Bronchial epithelial cell (primary cell): ENCODE results near the gene CCDC141. TPM values are rescaled to one million over a fixed set of nuclear protein-coding genes. Genes with fewer than 3 reads are reported as not detected.

Experiments
- DNase-seq: peaks from one replicate; pipeline ENCODE4 v3.0.0-alpha.2; 2010; ENCODE audit warnings: low read depth
- FAIRE-seq: peaks from 2 replicates; lab custom pipeline; 2011; peaks lifted over from hg19 to GRCh38; lab: Jason Lieb, UNC
- H3K27me3 ChIP-seq: 2 replicates; pipeline ENCODE4 v1.5.1; 2011; ENCODE audit warnings: low read length; ENCODE audit not compliant: control insufficient read depth, insufficient read depth
- H3K36me3 ChIP-seq: 2 replicates; pipeline ENCODE4 v1.5.1; 2011; ENCODE audit warnings: low read length; ENCODE audit not compliant: control insufficient read depth, insufficient read depth
- H3K4me3 ChIP-seq: 2 replicates; pipeline ENCODE4 v1.5.1; 2011; ENCODE audit warnings: mild to moderate bottlenecking, low read depth, low read length, control low read depth
- CTCF ChIP-seq: IDR thresholded peaks from 2 replicates; pipeline ENCODE4 v1.5.1; 2011; ENCODE audit warnings: mild to moderate bottlenecking, moderate library complexity, low read length, control low read depth, inconsistent platforms; ENCODE audit not compliant: insufficient read depth, severe bottlenecking
- total RNA-seq: library from RNA; depleted of rRNA; stranded (reverse); fragments of >200 nt; gene quantifications from 2 replicates; pipeline ENCODE4 v1.2.1, GENCODE V29; 2014

CCDC141 gene
- total RNA-seq, 1 donor from 2014 or later, result not detected

GRCh38 chr2:178951266-178952006 is 98.5 kb downstream of the CCDC141 start:
- no peak for TF ChIP-seq CTCF
- FAIRE-seq, result no peak
- Histone ChIP-seq H3K36me3 (no peaks in the 10 kb centered on the region), H3K27me3 (no peaks in the 10 kb centered on the region), H3K4me3 (no peak overlapping the region)
- no peak for DNase-seq

- no peaks in the 10 kb centered on the region for H3K36me3 ChIP-seq
- no peak overlapping the region for H3K4me3 ChIP-seq
- TF ChIP-seq CTCF, result no peak
- FAIRE-seq (no peak), DNase-seq (no peak)
- no peaks in the 10 kb centered on the region for H3K27me3 ChIP-seq
Measured at GRCh38 chr2:178949584-178949983, 100.4 kb downstream of the CCDC141 start.

GRCh38 chr2:178949151-178949550 is 100.8 kb downstream of the CCDC141 start:
- no peak for DNase-seq
- TF ChIP-seq CTCF, result no peak
- FAIRE-seq, result no peak
- no peaks in the 10 kb centered on the region for H3K36me3 ChIP-seq
- no peaks in the 10 kb centered on the region for H3K27me3 ChIP-seq
- no peak overlapping the region for H3K4me3 ChIP-seq

- Histone ChIP-seq H3K4me3 (no peak overlapping the region), H3K36me3 (no peaks in the 10 kb centered on the region), H3K27me3 (no peaks in the 10 kb centered on the region)
- DNase-seq (no peak), FAIRE-seq (no peak)
- no peak for TF ChIP-seq CTCF
Measured at GRCh38 chr2:178947006-178947405, 102.9 kb downstream of the CCDC141 start.

GRCh38 chr2:178946494-178946893 is 103.4 kb downstream of the CCDC141 start:
- no peak for TF ChIP-seq CTCF
- no peak for DNase-seq
- FAIRE-seq, result no peak
- no peaks in the 10 kb centered on the region for H3K27me3 ChIP-seq
- H3K4me3 ChIP-seq, result no peak overlapping the region
- no peaks in the 10 kb centered on the region for H3K36me3 ChIP-seq

GRCh38 chr2:178943745-178944144 is 106.2 kb downstream of the CCDC141 start:
- H3K36me3 ChIP-seq, result no peaks in the 10 kb centered on the region
- TF ChIP-seq CTCF, result no peak
- no peak for DNase-seq
- no peaks in the 10 kb centered on the region for H3K27me3 ChIP-seq
- no peak overlapping the region for H3K4me3 ChIP-seq
- no peak for FAIRE-seq
